Measurements from ENCODE around the gene SCRG1. TPM values are rescaled to one million over a fixed set of nuclear protein-coding genes. Genes with fewer than 3 reads are reported as not detected.

Gene SCRG1
- total RNA-seq, 1 donor from 2014 or later: 5.1 TPM

DNA sequence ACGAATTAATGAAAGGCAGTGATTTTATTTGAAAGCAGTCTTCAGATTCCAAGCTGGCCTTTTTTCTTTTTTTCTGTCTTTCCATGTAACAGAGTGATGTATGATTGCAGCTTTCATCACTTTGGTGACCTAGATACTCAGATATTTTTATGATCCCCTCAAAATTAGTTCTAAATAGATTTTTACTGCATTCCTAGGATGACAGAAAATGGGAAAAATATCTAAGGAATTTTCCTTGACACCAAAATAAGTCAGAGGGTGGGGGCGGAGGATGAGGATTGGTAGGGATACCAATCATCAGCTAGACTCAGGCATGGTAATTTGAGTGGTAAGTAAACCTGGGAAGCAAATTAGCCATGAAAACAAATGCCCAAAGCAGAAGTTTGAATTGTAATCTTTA lies 52.8 kb downstream of the SCRG1 start:
- peaks cover 3% of the 10 kb centered on the region for H3K36me3 Mint-ChIP-seq (ENCODE audit: low read depth)
- H3K4me3 Mint-ChIP-seq: no peak overlapping the region
- no peak for TF ChIP-seq CTCF (conservative IDR thresholded peaks at IDR 0.05)
- H3K9me3 Mint-ChIP-seq: peaks cover 3% of the 10 kb centered on the region
- peaks cover 5% of the 10 kb centered on the region for H3K4me1 Mint-ChIP-seq
- DNase-seq (ENCODE audit: low read depth, low spot score): no peak
- no peaks in the 10 kb centered on the region for H3K27me3 Mint-ChIP-seq (ENCODE audit: low read depth)
- no peak overlapping the region for H3K27ac Mint-ChIP-seq (ENCODE audit: unreplicated experiment)

DNA sequence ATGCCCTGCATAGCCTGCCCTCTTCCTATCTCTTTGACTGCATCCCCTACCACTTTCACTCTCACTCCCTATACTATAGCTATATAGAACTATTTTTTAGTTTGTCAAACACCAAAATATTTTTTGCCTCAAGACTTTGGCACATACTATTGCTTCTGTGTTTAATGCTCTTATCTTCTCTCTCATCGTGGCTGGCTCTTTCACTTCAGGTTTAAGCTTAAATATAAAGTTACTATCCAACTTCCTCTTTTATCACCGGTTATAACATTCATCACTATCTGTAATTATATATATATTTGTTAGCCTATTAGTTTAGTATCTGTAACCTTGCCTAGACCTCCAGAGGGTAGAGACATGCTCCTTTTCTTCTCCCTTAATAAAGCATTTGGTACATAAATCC lies 53.3 kb downstream of the SCRG1 start:
- TF ChIP-seq CTCF (conservative IDR thresholded peaks at IDR 0.05): no peak
- H3K27me3 Mint-ChIP-seq (ENCODE audit: low read depth): no peaks in the 10 kb centered on the region
- H3K27ac Mint-ChIP-seq (ENCODE audit: unreplicated experiment): no peak overlapping the region
- DNase-seq (ENCODE audit: low read depth, low spot score): no peak
- peaks cover 3% of the 10 kb centered on the region for H3K9me3 Mint-ChIP-seq
- H3K4me3 Mint-ChIP-seq: no peak overlapping the region
- H3K4me1 Mint-ChIP-seq: peaks cover 10% of the 10 kb centered on the region
- peaks cover 3% of the 10 kb centered on the region for H3K36me3 Mint-ChIP-seq (ENCODE audit: low read depth)

DNA sequence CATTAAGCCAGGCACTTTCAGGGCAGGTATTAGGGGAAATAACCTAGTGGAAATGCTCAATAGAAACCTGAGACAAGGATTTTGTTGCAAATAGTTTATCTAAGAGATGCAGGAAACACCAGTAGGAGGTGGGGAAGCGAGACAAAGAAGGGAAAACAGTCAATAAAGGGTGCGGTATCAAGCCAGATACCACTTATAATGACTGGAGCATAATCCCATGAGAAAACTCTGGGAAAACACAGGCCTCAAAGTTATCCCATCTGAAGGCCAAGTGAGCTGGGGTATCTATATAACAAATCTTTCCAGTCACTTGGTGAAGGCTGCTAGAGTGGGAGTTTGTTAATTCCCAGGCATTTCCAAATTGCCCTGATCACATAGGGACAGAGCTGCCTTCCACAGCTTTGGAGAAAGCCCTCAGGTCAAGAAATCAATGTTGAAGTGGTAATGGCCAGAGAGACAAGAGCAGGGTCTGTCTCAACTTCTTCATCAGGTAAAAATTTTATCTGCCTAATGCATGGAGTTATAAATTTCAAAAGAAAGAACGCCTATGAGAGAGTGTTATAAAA lies 55.0 kb downstream of the SCRG1 start:
- Mint-ChIP-seq H3K27ac (ENCODE audit: unreplicated experiment) (no peak overlapping the region), H3K27me3 (ENCODE audit: low read depth) (no peaks in the 10 kb centered on the region), H3K4me3 (no peak overlapping the region), H3K4me1 (peaks cover 10% of the 10 kb centered on the region), H3K9me3 (no peaks in the 10 kb centered on the region), H3K36me3 (ENCODE audit: low read depth) (no peaks in the 10 kb centered on the region)
- DNase-seq (ENCODE audit: low read depth, low spot score): no peak
- TF ChIP-seq CTCF (conservative IDR thresholded peaks at IDR 0.05): no peak

DNA sequence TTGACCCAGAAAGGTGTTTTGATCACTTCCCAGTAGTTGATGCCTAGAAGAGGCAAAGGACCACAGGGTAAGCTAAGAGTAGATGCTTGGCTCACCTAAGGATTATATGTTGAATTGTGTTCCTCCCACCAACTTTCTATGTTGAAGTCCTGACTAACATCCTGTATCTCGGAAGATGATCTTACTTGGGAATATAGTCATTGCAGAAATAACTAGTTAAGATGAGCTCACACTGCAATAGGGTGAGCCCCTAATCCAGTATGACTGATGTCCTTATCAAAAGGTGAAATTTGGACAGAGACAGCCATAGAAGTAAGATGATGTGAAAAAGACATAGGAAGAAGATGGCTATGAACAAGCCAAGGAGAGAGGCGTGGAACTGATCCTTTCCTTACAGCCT lies 61.5 kb downstream of the SCRG1 start:
- H3K36me3 Mint-ChIP-seq (ENCODE audit: low read depth): peaks cover 13% of the 10 kb centered on the region
- H3K9me3 Mint-ChIP-seq: no peaks in the 10 kb centered on the region
- TF ChIP-seq CTCF (conservative IDR thresholded peaks at IDR 0.05): no peak
- no peak for DNase-seq (ENCODE audit: low read depth, low spot score)
- H3K4me3 Mint-ChIP-seq: peak overlapping the region; percentile 11
- peaks cover 39% of the 10 kb centered on the region for H3K4me1 Mint-ChIP-seq
- H3K27ac Mint-ChIP-seq (ENCODE audit: unreplicated experiment): no peak overlapping the region
- H3K27me3 Mint-ChIP-seq (ENCODE audit: low read depth): peaks cover 5% of the 10 kb centered on the region

DNA sequence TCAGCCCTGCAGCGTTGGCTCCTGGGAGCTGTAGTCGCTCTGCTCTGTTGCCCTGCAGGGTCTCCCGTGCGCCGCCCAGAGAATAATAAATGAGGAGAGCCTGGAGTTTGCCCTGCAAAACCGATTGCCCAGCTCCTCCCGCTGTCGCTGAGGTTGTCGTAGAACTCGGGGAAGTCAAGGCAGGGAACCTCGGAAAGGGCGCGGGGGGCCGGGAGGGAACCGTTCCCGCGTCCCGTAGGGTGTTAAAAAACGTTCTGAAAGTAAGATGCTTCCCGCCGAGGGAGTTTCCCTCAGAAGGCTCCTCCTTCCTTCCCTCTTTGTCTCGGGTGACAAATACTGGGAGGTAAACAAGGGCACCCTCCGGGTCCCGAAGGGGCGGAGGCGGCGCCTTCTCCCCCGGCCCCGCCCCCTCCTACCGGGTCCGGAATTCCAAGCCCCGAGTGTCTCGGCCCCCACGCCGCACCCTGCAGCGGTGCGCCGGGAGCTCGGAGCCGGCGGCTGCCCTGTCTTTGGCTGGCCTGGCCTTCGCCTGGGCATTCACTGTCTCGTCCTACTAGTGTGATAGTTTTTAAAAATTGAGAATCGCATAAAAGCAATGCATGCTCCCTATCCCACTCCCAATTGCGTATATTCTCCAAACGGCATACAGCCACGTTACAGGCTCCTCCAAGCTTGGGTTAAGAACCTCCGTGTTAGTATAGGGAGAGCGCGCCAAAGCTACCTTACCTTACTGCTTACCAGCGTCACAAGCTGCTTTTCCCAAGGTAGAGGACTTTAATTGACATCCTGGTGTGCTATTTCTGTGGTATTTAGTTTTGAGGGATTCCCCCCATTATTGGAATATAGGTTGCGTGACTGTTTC lies 63.8 kb downstream of the SCRG1 start:
- no peak for TF ChIP-seq CTCF (conservative IDR thresholded peaks at IDR 0.05)
- Mint-ChIP-seq H3K9me3 (no peaks in the 10 kb centered on the region), H3K36me3 (ENCODE audit: low read depth) (peaks cover 24% of the 10 kb centered on the region), H3K4me3 (peak overlapping the region; percentile 100), H3K4me1 (peaks cover 41% of the 10 kb centered on the region), H3K27ac (ENCODE audit: unreplicated experiment) (peak overlapping the region; percentile 99), H3K27me3 (ENCODE audit: low read depth) (peaks cover 5% of the 10 kb centered on the region)
- peak; percentile 66 for DNase-seq (ENCODE audit: low read depth, low spot score)

Other genes starting within 250 kb of the SCRG1 start
- 34.5 and 36.2 TPM in 2 replicates for gene GALNT7, start 230.3 kb downstream of the SCRG1 start, total RNA-seq
- 274 and 281 TPM in 2 replicates for gene HMGB2, start 64.8 kb downstream of the SCRG1 start, total RNA-seq
- 44.3 and 47.1 TPM in 2 replicates for gene SAP30, start 28.2 kb downstream of the SCRG1 start, total RNA-seq
- gene HAND2, start 131.1 kb upstream of the SCRG1 start, total RNA-seq: not detected in 2 replicates

Measured in neural crest cell (in vitro differentiated cells).